ENCODE measurements around the gene PTPRN2.

Gene PTPRN2

DNA sequence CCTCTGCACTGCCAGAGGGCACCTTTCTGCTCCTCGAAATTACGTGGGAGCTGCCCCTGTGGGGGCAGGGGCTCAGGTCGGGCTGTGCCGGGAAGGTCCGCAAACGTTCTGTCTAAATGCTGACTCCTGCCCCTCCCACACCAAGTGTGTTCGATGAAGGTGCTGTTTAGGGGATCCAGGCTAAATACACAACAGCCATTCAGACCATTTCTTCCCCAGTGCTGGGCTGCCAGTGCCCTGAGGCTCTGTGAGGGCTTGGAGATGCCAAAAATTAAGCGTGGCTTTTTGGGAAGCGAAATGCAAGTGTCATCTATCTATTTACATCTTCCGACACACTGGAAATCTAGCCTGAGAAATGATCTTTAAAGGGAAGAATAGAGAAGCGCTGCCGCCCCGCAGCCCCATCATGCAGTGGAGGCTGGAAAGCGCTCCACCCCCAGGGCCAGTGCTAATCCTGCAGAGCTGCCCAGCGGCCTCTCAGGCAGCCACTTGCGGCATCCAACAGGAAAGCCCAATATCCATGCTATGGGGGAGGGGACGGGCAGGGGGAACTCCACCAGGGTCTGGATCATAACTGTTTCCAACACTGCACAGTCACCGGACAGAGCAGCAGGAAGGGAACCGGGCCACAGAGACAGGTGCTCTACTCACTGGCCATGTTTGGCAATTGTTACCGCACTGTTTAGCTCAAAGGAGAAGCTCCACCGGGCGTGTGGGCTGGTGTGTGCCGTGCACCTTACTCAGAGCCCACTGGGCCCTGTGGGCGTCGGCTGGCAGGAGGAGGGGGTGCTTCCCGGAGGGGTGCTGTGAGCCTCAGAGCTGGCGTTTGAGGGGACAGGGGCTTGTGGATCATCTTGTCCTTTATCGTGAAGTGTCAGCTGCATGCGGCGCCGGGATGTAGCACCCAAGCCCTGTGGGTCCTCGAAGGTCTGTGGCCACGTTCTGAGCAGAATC is 1045.3 kb downstream of the PTPRN2 start:
- TF ChIP-seq MYC (IDR thresholded peaks at IDR 0.05; ENCODE audit: low read depth, low read length) (no peak), POLR2A (IDR thresholded peaks at IDR 0.05; ENCODE audit: extremely low read depth, insufficient read length) (peak; percentile 5)

DNA sequence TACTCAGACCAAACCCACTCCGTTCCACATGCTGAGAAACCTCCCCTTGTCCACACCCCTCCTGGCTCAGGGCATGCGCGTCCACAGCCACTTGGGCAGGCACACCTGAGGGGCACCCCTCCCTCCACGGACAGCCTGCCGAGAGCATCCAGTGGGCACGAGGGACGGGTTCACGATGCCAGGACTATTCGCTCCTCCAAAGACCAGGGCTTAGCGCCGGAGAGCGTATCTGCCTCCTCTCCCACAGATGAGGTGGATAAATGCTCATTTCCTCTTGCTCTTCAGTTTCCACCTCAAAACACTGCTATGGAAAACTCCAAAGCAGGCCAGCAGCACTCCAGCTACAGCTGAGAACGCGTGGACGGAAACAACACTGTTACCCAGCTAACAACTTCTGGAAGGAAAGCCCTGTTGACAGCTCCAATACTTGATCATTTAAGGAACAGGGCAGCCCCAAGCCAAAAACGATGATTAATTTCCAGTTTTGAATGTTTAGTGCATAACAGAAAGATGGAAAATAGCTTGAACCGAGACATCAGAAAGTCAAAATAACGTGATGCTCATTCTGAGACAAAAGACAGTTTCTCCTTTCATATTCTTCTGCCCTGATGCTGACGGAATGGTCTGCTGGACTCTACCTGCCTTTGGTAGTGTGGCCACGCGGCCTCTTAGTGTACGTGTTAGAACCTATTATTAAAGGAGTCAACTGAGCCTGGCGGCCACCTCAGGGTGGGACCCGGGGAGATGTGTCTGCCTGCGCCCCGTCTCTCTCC is 1046.1 kb downstream of the PTPRN2 start:
- no peak overlapping the region for H3K4me3 ChIP-seq (ENCODE audit: low read depth, low read length)
- TF ChIP-seq, protein P1, sequence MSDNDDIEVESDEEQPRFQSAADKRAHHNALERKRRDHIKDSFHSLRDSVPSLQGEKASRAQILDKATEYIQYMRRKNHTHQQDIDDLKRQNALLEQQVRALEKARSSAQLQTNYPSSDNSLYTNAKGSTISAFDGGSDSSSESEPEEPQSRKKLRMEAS (IDR thresholded peaks at IDR 0.05; ENCODE audit: low read depth, low read length) = no peak
- TF ChIP-seq MYC (IDR thresholded peaks at IDR 0.05; ENCODE audit: low read depth, low read length) = no peak
- no peak for TF ChIP-seq POLR2A (IDR thresholded peaks at IDR 0.05; ENCODE audit: extremely low read depth, insufficient read length)
- TF ChIP-seq, protein P2, sequence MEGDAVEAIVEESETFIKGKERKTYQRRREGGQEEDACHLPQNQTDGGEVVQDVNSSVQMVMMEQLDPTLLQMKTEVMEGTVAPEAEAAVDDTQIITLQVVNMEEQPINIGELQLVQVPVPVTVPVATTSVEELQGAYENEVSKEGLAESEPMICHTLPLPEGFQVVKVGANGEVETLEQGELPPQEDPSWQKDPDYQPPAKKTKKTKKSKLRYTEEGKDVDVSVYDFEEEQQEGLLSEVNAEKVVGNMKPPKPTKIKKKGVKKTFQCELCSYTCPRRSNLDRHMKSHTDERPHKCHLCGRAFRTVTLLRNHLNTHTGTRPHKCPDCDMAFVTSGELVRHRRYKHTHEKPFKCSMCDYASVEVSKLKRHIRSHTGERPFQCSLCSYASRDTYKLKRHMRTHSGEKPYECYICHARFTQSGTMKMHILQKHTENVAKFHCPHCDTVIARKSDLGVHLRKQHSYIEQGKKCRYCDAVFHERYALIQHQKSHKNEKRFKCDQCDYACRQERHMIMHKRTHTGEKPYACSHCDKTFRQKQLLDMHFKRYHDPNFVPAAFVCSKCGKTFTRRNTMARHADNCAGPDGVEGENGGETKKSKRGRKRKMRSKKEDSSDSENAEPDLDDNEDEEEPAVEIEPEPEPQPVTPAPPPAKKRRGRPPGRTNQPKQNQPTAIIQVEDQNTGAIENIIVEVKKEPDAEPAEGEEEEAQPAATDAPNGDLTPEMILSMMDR (IDR thresholded peaks at IDR 0.05; ENCODE audit: low read depth, low read length) = no peak
- DNase-seq (ENCODE audit: low read depth) = no peak

More for the DNA sequence above, 1045.3 kb downstream of the PTPRN2 start:
- no peak overlapping the region for H3K4me3 ChIP-seq (ENCODE audit: low read depth, low read length)
- no peak for DNase-seq (ENCODE audit: low read depth)

DNA sequence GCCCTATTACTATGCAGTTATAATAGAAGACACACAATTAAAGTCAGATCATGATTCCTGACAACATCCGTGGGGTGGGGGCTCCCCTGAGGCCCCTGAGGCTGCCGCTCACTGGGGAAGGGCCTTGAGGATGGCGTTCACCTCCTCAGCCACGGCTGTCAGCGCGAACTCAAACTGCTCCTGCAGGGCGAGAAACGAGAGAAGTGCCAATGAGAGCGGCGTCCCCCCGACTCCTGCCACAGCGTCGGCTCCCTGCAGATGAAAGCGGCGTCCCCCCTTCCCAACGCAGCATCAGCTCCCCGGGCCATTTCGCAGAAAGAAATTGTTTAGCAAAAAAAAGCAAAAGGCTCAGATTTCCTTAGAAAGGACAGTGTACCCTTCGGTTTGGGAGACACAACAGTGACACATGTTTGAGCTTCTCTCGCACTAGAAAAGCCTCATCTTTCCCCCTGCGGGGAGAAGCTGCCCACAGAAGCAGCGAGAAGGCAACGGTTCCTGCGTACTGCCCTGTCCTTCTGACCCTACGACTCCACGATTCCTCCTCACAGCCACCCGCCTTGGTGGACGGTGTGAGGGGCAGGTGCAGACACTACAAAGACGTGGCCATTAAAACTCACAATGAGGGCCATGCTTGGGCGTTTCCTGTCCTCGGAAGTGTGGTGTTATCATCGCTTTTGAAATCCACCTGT is 1046.9 kb downstream of the PTPRN2 start:
- TF ChIP-seq MYC (IDR thresholded peaks at IDR 0.05; ENCODE audit: low read depth, low read length) = no peak
- TF ChIP-seq, protein P1 (IDR thresholded peaks at IDR 0.05; ENCODE audit: low read depth, low read length) = 0 out of 2 replicates have a peak, but pooled peaks have one; percentile 28
- DNase-seq (ENCODE audit: low read depth) = no peak
- no peak overlapping the region for H3K4me3 ChIP-seq (ENCODE audit: low read depth, low read length)

DNA sequence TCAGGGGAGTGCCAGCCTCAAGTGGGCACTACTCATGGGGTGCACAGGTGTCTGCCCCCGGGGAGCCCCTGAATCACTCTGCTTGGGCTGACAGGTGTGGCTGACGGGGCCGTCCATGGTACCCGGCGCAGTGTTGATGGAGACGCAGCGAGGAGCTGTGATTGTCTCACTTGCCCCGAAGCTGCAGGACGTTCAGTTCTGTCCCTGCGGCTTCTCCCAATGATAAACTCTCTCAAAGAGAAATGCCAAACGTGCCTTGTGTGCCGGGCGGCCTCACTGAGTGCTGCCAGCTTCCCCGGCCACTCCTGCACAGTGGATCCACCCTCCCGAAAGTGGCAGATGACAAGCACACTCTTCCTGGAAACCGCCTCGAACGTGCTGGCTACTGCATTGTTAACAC is 1047.6 kb downstream of the PTPRN2 start:
- H3K4me3 ChIP-seq (ENCODE audit: low read depth, low read length) = no peak overlapping the region
- no peak for TF ChIP-seq POLR2A (IDR thresholded peaks at IDR 0.05; ENCODE audit: extremely low read depth, insufficient read length)
- TF ChIP-seq, protein P2 (IDR thresholded peaks at IDR 0.05; ENCODE audit: low read depth, low read length) = no peak
- TF ChIP-seq, protein P1 (IDR thresholded peaks at IDR 0.05; ENCODE audit: low read depth, low read length) = no peak
- no peak for TF ChIP-seq MYC (IDR thresholded peaks at IDR 0.05; ENCODE audit: low read depth, low read length)
- no peak for DNase-seq (ENCODE audit: low read depth)

DNA sequence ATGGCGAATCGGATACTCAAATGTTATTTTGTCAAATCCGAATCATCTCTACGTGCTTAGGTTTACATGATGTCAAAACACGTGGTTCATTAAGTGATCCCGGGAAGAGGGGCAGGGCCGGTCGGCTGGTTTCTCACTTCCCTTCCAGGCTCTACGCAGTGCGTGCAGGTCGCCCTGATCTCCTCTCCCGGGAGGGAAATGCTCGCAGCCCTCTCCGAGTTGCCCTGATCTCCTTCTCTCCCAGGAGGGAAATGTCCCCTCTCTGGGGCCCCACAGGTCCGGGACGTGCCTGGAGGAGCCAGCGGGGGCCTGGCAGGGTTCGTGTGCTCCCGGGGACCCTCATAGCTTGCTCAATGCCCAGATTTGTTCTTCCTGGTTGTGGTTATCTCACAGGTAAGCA is 1048.1 kb downstream of the PTPRN2 start:
- TF ChIP-seq, protein P2 (IDR thresholded peaks at IDR 0.05; ENCODE audit: low read depth, low read length) = no peak
- peak; percentile 5 for TF ChIP-seq POLR2A (IDR thresholded peaks at IDR 0.05; ENCODE audit: extremely low read depth, insufficient read length)
- TF ChIP-seq MYC (IDR thresholded peaks at IDR 0.05; ENCODE audit: low read depth, low read length) = no peak
- DNase-seq (ENCODE audit: low read depth) = no peak

DNA sequence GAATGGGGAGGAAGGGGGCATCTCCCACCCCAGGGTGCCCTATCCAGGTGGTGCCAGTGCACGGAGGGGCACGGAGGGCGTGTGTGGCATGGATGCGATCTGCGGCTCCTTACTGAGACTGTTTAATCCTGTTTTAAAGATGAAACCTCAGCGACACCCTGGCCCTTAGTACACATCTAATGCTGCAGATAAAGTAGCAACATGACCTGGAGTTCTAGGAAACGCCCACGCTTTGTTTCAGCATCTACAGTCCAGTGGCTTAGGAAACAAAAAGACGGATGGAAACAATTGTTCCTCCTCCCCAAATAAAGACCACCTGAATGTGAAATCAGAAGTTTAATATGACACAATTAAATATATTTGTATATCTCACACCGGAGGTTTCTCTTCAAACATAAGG is 1048.9 kb downstream of the PTPRN2 start:
- TF ChIP-seq MYC (IDR thresholded peaks at IDR 0.05; ENCODE audit: low read depth, low read length) = peak; percentile 18; the same call in 1 of the 2 replicates
- TF ChIP-seq, protein P2 (IDR thresholded peaks at IDR 0.05; ENCODE audit: low read depth, low read length) = no peak
- TF ChIP-seq, protein P1 (IDR thresholded peaks at IDR 0.05; ENCODE audit: low read depth, low read length) = no peak
- TF ChIP-seq POLR2A (IDR thresholded peaks at IDR 0.05; ENCODE audit: extremely low read depth, insufficient read length) = no peak
- no peak for DNase-seq (ENCODE audit: low read depth)
- H3K4me3 ChIP-seq (ENCODE audit: low read depth, low read length) = no peak overlapping the region

More for the DNA sequence above, 1048.1 kb downstream of the PTPRN2 start:
- no peak overlapping the region for H3K4me3 ChIP-seq (ENCODE audit: low read depth, low read length)
